Caki2 (cell line): ENCODE results near the gene GLRX3. TPM values are rescaled to one million over a fixed set of nuclear protein-coding genes. Genes with fewer than 3 reads are reported as not detected.
"Not testable (repeated sequence)": the region's sequence is repeated elsewhere in the genome, so short reads cannot be mapped to it uniquely, and the experiment has no call there.

ENCODE experiments used
- DNase-seq: peaks from one replicate; pipeline ENCODE4 v3.0.0-alpha.2; 2015; ENCODE audit warnings: low read depth
- in situ Hi-C: cut with HindIII; loops from 2 replicates; pipeline ENCODE4 v1.10.0; 2016; ENCODE audit warnings: low sequenced_read_pairs, low pct_unique_long_range_greater_than_20kb, mixed read lengths
- total RNA-seq: library from RNA; depleted of rRNA; stranded (reverse); fragments of >200 nt; shearing (Covaris generic); gene quantifications from 2 replicates; pipeline ENCODE4 v1.2.3, GENCODE V29; 2014; ENCODE audit warnings: low replicate concordance

The GLRX3 gene
- total RNA-seq, 1 experiment from 2014 or later = 332 TPM

GRCh38 chr10:130196511-130197487, 60.6 kb downstream of the GLRX3 start:
- no peak for DNase-seq
- in situ Hi-C loops = no loop called here

GRCh38 chr10:130198651-130199050, 62.5 kb downstream of the GLRX3 start:
- in situ Hi-C loops = no loop called here
- DNase-seq = no peak

GRCh38 chr10:130200179-130201042, 64.2 kb downstream of the GLRX3 start:
- DNase-seq = no peak
- in situ Hi-C loops = no loop called here

- no peak for DNase-seq
- in situ Hi-C loops = no loop called here
Observed at GRCh38 chr10:130201043-130201380, 64.8 kb downstream of the GLRX3 start.

GRCh38 chr10:130202150-130202549, 66.0 kb downstream of the GLRX3 start:
- in situ Hi-C loops, DNase-seq: not testable (repeated sequence)

- no peak for DNase-seq
- in situ Hi-C loops = no loop called here
Observed at GRCh38 chr10:130202984-130203621, 66.9 kb downstream of the GLRX3 start.

- in situ Hi-C loops = no loop called here
- no peak for DNase-seq
Observed at GRCh38 chr10:130203626-130204025, 67.4 kb downstream of the GLRX3 start.

- in situ Hi-C loops = no loop called here
- no peak for DNase-seq
Observed at GRCh38 chr10:130206216-130206737, 70.1 kb downstream of the GLRX3 start.

GRCh38 chr10:130207205-130207604, 71.0 kb downstream of the GLRX3 start:
- in situ Hi-C loops = no loop called here
- no peak for DNase-seq

GRCh38 chr10:130208807-130209206, 72.6 kb downstream of the GLRX3 start:
- in situ Hi-C loops = no loop called here
- no peak for DNase-seq

- in situ Hi-C loops = no loop called here
- no peak for DNase-seq
Observed at GRCh38 chr10:130212746-130213145, 76.6 kb downstream of the GLRX3 start.

- no peak for DNase-seq
- in situ Hi-C loops = no loop called here
Observed at GRCh38 chr10:130213286-130214080, 77.3 kb downstream of the GLRX3 start.

- in situ Hi-C loops = no loop called here
- no peak for DNase-seq
Observed at GRCh38 chr10:130214431-130214830, 78.2 kb downstream of the GLRX3 start.

GRCh38 chr10:130215151-130215930, 79.2 kb downstream of the GLRX3 start:
- in situ Hi-C loops = no loop called here
- DNase-seq = no peak

GRCh38 chr10:130215931-130216231, 79.7 kb downstream of the GLRX3 start:
- no peak for DNase-seq
- in situ Hi-C loops = no loop called here

GRCh38 chr10:130218181-130218641, 82.0 kb downstream of the GLRX3 start:
- DNase-seq = no peak
- in situ Hi-C loops = no loop called here

GRCh38 chr10:130218936-130219335, 82.7 kb downstream of the GLRX3 start:
- in situ Hi-C loops = no loop called here
- DNase-seq = no peak
